Chondrocyte (in vitro differentiated cells): ENCODE data around the gene CHKA. TPM values are rescaled to one million over a fixed set of nuclear protein-coding genes. Genes with fewer than 3 reads are reported as not detected.

Experiments
- DNase-seq: peaks from one replicate; pipeline ENCODE4 v3.0.0; 2021; ENCODE audit warnings: mixed read lengths, low spot score
- H3K27ac Mint-ChIP-seq: one replicate; pipeline ENCODE4 v1.8.0; 2021; ENCODE audit warnings: mild to moderate bottlenecking, moderate library complexity, mixed read lengths; ENCODE audit not compliant: unreplicated experiment
- H3K27me3 Mint-ChIP-seq: 2 replicates; pipeline ENCODE4 v1.8.0; 2021; ENCODE audit warnings: low read depth, mixed read lengths
- H3K36me3 Mint-ChIP-seq: 2 replicates; pipeline ENCODE4 v1.8.0; 2021; ENCODE audit warnings: low read depth, mixed read lengths
- H3K4me1 Mint-ChIP-seq: 2 replicates; pipeline ENCODE4 v1.8.0; 2021; ENCODE audit warnings: low read depth, mild to moderate bottlenecking, mixed read lengths
- H3K4me3 Mint-ChIP-seq: one replicate; pipeline ENCODE4 v1.8.0; 2021; ENCODE audit warnings: mild to moderate bottlenecking, moderate library complexity, mixed read lengths; ENCODE audit not compliant: unreplicated experiment
- H3K9me3 Mint-ChIP-seq: 2 replicates; pipeline ENCODE4 v1.8.0; 2021; ENCODE audit warnings: low read depth, mixed read lengths
- total RNA-seq: library from RNA; stranded (reverse); gene quantifications from 3 replicates; pipeline ENCODE4 v1.2.1, GENCODE V29; 2021
- TF ChIP-seq, protein P1 (sequence below): fragments of 200-600 bp; sonication (generic); IDR thresholded peaks from 2 replicates; pipeline ENCODE4 v1.5.0; 2021; ENCODE audit warnings: antibody characterized with exemption, mild to moderate bottlenecking, moderate library complexity

The CHKA gene
- total RNA-seq, 1 donor from 2014 or later: 21.0 TPM

- H3K4me1 Mint-ChIP-seq: peaks cover 67% of the 10 kb centered on the region
- DNase-seq: no peak
- TF ChIP-seq, protein P1, sequence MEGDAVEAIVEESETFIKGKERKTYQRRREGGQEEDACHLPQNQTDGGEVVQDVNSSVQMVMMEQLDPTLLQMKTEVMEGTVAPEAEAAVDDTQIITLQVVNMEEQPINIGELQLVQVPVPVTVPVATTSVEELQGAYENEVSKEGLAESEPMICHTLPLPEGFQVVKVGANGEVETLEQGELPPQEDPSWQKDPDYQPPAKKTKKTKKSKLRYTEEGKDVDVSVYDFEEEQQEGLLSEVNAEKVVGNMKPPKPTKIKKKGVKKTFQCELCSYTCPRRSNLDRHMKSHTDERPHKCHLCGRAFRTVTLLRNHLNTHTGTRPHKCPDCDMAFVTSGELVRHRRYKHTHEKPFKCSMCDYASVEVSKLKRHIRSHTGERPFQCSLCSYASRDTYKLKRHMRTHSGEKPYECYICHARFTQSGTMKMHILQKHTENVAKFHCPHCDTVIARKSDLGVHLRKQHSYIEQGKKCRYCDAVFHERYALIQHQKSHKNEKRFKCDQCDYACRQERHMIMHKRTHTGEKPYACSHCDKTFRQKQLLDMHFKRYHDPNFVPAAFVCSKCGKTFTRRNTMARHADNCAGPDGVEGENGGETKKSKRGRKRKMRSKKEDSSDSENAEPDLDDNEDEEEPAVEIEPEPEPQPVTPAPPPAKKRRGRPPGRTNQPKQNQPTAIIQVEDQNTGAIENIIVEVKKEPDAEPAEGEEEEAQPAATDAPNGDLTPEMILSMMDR: no peak
- no peaks in the 10 kb centered on the region for H3K9me3 Mint-ChIP-seq
- H3K4me3 Mint-ChIP-seq: peak overlapping the region; percentile 72
- no peaks in the 10 kb centered on the region for H3K27me3 Mint-ChIP-seq
- H3K27ac Mint-ChIP-seq: peak overlapping the region; percentile 95
- no peaks in the 10 kb centered on the region for H3K36me3 Mint-ChIP-seq
These were observed 109.9 kb downstream of the CHKA start for GRCh38 chr11:68011051-68011943.

GRCh38 chr11:68010090-68011041 is 110.8 kb downstream of the CHKA start, which contains the start of gene ALDH3B1:
ALDH3B1 (plus strand) TSS chr11:68010327; CDS start chr11:68015298, 4,971 bp downstream.
- Mint-ChIP-seq H3K9me3 (no peaks in the 10 kb centered on the region), H3K4me3 (peak within 1 kb of the TSS; percentile 72), H3K27me3 (no peaks in the 10 kb centered on the region), H3K27ac (peak within 1 kb of the TSS; percentile 95), H3K36me3 (no peaks in the 10 kb centered on the region), H3K4me1 (peaks cover 63% of the 10 kb centered on the region)
- TF ChIP-seq, protein P1: no peak
- DNase-seq: no peak

- Mint-ChIP-seq H3K4me1 (peaks cover 64% of the 10 kb centered on the region), H3K9me3 (no peaks in the 10 kb centered on the region), H3K27ac (peak overlapping the region; percentile 95), H3K36me3 (no peaks in the 10 kb centered on the region), H3K4me3 (peak overlapping the region; percentile 72), H3K27me3 (no peaks in the 10 kb centered on the region)
- no peak for DNase-seq
- TF ChIP-seq, protein P1: peak; percentile 73
These were observed 111.6 kb downstream of the CHKA start for GRCh38 chr11:68009391-68010089.

DNA sequence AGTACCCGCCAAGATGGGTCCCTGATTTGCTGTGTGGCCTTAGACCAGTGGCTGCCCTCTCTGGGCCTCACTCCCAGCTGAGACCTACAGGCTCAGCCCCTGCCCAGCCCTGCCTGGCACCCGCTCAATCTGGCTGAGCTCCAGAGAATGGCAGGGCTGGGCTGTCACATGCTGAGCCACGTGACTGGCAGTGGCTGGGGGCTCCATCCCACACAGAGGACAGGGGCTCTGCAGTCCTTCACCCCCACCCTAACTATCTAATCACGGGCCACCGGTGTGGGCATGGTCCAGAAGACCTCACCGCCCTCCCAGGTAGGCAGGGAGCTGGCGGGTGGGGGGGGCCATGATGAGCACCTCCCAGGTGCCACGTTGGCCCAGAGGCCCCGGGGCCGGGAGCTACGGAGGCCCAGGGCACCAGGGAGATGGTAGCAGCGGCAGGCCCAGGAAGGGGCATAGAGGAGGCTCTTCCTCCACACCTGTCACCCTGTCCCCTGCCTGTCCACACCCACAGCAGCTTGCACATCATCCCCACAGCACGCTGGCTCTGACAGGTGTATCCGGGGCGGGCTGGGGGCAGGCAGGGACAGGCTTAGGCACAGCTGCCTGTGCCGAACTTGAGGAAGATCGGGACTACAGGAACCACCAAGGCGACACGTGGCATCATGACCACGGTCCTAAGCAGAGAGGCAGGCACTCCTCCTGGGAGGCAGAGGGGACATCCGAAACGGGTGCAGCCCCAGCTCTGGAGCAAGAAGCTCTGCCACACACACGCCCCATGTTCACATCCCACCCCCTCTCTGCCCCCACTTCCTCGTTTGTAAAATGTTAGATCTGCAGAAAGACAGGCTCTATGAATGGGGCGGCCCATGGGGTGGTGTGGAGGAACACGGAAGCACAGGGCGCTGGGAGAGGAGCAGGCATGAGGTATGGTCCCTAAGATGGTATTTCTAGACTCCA is 112.5 kb downstream of the CHKA start:
- Mint-ChIP-seq H3K27me3 (no peaks in the 10 kb centered on the region), H3K36me3 (no peaks in the 10 kb centered on the region), H3K4me1 (peaks cover 60% of the 10 kb centered on the region), H3K4me3 (no peak overlapping the region), H3K27ac (peak overlapping the region; percentile 4), H3K9me3 (no peaks in the 10 kb centered on the region)
- peak; percentile 67 for DNase-seq
- TF ChIP-seq, protein P1: no peak
